ENCODE measurements around the gene ANKRD65. TPM values are rescaled to one million over a fixed set of nuclear protein-coding genes. Genes with fewer than 3 reads are reported as not detected.
"Not testable (repeated sequence)": the region's sequence is repeated elsewhere in the genome, so short reads cannot be mapped to it uniquely, and the experiment has no call there.

Gene ANKRD65
- total RNA-seq, 1 donor from 2014 or later = 1.2 TPM

- not testable (repeated sequence) for FAIRE-seq
Measured at GRCh38 chr1:1446631-1447030, 25.6 kb upstream of the ANKRD65 start.

GRCh38 chr1:1442069-1442770 lies 21.1 kb upstream of the ANKRD65 start:
- FAIRE-seq (no peak), DNase-seq (ENCODE audit: low spot score in 2 of 2) (peak; percentile 16 to 32)

More at GRCh38 chr1:1446631-1447030, 25.6 kb upstream of the ANKRD65 start:
- DNase-seq (ENCODE audit: low spot score in 2 of 2) = not testable (repeated sequence)

DNA sequence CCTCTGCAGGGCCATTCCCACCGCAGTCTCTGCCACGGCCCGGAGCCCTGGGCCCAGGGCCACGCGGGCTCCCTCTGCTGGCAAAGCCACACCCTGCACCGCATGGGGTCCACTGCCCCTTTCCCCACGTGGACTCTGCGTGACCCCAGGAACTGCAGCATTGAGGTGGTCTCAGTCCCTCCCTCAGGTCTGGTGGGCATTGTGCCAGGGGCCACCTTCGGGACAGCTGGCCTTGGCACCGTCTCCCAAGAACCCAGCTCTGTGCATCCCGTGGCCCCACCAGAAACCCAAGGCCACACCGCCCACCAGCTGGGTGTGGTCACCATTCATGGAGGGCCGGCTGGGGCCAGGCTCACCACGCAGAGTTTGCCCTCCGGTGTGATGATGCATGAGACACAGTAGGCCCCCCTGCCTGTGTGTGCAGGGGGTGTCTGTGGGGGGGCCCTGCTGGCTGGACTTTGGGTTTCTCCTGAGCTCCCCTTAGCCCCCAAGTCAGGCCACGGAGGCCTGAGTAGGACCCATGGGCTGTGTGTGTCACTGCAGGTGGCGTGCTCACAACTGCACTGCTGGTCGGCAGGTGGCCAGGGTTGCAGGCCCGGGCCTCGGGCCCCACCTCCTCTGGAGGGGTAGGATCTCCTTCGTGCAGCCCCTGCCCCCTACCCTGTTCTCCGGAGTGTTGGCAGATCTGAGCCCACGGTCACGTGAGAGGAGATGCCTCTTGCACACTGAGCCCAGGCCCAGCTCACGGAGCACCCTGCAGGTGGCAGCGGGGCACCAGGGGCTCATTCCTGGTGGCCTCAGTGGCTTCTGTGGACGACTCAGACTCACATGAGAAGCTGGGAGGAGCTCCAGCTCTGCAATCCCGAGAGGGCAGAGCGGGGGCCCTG lies 20.2 kb upstream of the ANKRD65 start:
- DNase-seq (ENCODE audit: low spot score in 2 of 2) (peak; percentile 82 to 86), FAIRE-seq (no peak)

GRCh38 chr1:1440262-1441001 lies 19.4 kb upstream of the ANKRD65 start:
- FAIRE-seq (no peak), DNase-seq (ENCODE audit: low spot score in 2 of 2) (peak in 1 of 2 donors; percentile 25)

- DNase-seq (ENCODE audit: low spot score in 2 of 2) = peak in 1 of 2 donors; percentile 37
- no peak for FAIRE-seq
Measured at GRCh38 chr1:1439546-1440261, 18.6 kb upstream of the ANKRD65 start.

GRCh38 chr1:1438531-1439381 lies 17.7 kb upstream of the ANKRD65 start:
- DNase-seq (ENCODE audit: low spot score in 2 of 2) = peak in 1 of 2 donors; percentile 39
- no peak for FAIRE-seq

- peak; percentile 20 to 29 for DNase-seq (ENCODE audit: low spot score in 2 of 2)
- no peak for FAIRE-seq
Measured at GRCh38 chr1:1437904-1438376, 16.9 kb upstream of the ANKRD65 start.

DNA sequence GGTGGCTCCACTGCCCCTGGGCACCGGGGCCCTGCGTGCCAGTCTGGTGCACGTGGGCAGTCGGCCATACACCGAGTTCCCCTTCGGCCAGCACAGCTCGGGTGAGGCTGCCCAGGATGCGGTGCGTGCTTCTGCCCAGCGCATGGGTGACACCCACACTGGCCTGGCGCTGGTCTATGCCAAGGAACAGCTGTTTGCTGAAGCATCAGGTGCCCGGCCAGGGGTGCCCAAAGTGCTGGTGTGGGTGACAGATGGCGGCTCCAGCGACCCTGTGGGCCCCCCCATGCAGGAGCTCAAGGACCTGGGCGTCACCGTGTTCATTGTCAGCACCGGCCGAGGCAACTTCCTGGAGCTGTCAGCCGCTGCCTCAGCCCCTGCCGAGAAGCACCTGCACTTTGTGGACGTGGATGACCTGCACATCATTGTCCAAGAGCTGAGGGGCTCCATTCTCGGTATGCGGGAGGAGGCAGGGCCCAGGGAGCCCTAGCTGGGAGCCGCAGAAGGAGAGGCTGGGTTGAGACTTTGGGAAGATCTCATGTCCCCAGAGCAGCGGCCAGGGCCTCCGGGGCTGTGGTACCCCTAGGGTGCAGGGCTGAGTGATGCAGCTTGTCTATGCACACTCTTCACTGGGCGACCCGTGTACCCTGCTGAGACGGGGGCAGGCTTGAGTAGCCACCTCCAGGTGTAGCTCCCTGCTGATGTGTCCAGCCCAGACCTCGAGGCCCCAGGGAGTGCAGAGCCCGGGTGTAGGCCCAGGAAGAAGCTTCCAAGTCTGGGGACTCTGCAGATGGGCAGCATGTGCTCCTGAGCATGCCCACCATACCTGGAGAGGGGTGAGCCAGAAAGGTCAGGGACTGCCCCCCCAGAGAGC lies 16.2 kb upstream of the ANKRD65 start:
- FAIRE-seq = no peak
- DNase-seq (ENCODE audit: low spot score in 2 of 2) = peak; percentile 20 to 44

GRCh38 chr1:1436630-1437032 lies 15.6 kb upstream of the ANKRD65 start:
- FAIRE-seq (no peak), DNase-seq (ENCODE audit: low spot score in 2 of 2) (peak in 1 of 2 donors; percentile 53)

- peak; percentile 18 to 44 for DNase-seq (ENCODE audit: low spot score in 2 of 2)
- FAIRE-seq = no peak
Measured at GRCh38 chr1:1435911-1436629, 15.0 kb upstream of the ANKRD65 start.

- FAIRE-seq (no peak), DNase-seq (ENCODE audit: low spot score in 2 of 2) (peak; percentile 98 to 99)
Measured at GRCh38 chr1:1435106-1435903, 14.2 kb upstream of the ANKRD65 start, which contains the start of gene VWA1. Gene VWA1 (plus strand): TSS chr1:1435690. CDS start chr1:1435749, 59 bp downstream.

DNA sequence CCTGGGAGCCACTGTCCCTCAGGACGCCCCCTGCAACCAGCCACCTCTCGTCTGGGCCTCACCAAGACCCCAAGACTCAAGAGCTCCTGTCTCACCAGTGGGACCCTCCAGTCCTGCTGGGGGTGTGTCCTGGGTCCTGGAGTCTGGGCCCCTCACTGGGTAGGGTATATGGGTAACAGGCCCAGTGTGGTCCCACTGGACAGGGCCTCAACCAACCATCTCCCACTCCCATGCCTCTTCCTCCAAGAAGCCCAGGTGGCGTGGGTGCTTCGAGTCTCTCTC lies 13.7 kb upstream of the ANKRD65 start:
- no peak for FAIRE-seq
- peak in 1 of 2 donors; percentile 63 for DNase-seq (ENCODE audit: low spot score in 2 of 2)

DNA sequence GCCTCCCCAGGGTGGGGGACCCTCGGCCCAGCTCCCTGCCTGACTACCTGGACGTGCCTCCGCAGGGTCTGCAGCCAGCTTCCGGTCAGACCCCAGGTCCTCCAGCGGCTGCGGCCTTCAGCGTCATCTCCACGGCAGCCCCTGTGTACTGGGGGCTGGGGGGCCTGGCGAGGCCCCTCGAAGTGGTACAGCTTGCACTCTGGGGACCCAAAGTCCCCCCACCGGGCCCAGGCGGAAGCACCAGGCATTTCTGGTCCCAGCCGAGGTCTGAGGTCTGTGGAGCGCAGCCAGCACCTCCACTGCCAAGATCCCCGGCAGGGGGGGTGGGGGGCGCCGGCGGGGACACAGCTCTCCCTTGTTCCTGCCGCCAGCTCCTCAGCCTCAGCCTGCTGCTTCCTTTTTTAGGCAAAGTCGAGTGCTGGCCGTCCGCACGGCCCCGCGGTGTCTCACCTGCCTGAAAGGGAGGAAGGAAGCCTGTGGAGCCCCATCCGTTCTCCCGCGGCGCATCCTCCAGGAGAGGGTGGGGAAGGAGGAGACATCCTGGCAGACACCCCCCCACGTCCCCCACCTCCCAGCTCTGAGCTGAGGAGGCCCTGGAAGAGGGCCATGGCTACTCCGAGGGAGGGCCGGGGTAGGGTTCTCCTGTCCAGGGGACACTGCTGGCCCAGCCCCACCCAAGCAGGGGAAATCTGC lies 13.2 kb upstream of the ANKRD65 start:
- FAIRE-seq (no peak), DNase-seq (ENCODE audit: low spot score in 2 of 2) (peak; percentile 72 to 81)

DNA sequence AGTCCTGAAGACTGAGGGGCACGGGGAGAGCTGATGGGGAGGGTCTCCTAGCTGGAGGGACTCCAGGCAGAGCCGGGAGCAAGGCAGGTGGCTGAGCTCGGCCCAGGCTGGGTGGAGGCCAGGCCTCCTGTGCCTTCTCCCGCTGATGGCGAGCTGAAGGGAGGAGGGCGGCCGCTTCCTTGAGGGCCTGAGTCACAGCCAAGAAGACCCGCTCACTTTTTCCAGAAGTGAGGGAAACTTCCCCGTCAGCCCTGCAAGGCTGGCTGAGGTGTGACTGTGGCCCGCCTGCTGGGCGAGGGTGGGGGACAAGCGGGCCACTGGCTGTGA lies 12.7 kb upstream of the ANKRD65 start:
- FAIRE-seq (no peak), DNase-seq (ENCODE audit: low spot score in 2 of 2) (peak; percentile 51 to 52)

GRCh38 chr1:1432951-1433803 lies 12.1 kb upstream of the ANKRD65 start:
- FAIRE-seq = no peak
- DNase-seq (ENCODE audit: low spot score in 2 of 2) = peak; percentile 67 to 80

All from frontal cortex (tissue), 4 donors.